Measurements from ENCODE around the gene YDJC. TPM values are rescaled to one million over a fixed set of nuclear protein-coding genes. Genes with fewer than 3 reads are reported as not detected.

YDJC gene
- total and polyA plus RNA-seq, 12 donors, result 2.5 to 36.2 (median 19.5) TPM

- TF ChIP-seq POLR2A (IDR thresholded peaks at IDR 0.05), result no peak
- TF ChIP-seq, protein P1, sequence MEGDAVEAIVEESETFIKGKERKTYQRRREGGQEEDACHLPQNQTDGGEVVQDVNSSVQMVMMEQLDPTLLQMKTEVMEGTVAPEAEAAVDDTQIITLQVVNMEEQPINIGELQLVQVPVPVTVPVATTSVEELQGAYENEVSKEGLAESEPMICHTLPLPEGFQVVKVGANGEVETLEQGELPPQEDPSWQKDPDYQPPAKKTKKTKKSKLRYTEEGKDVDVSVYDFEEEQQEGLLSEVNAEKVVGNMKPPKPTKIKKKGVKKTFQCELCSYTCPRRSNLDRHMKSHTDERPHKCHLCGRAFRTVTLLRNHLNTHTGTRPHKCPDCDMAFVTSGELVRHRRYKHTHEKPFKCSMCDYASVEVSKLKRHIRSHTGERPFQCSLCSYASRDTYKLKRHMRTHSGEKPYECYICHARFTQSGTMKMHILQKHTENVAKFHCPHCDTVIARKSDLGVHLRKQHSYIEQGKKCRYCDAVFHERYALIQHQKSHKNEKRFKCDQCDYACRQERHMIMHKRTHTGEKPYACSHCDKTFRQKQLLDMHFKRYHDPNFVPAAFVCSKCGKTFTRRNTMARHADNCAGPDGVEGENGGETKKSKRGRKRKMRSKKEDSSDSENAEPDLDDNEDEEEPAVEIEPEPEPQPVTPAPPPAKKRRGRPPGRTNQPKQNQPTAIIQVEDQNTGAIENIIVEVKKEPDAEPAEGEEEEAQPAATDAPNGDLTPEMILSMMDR (IDR thresholded peaks at IDR 0.05), result no peak
- no peaks in the 10 kb centered on the region for H3K27me3 ChIP-seq
- 86 to 90% (median 87%) methylated on average over 5 of the region's 5 CpGs for WGBS, 4 donors
- H3K4me1 ChIP-seq (replicated peaks in 1 of 2), result peaks cover 4% of the 10 kb centered on the region in 2 donors
- H3K36me3 ChIP-seq (replicated peaks in 1 of 2), result no peaks in the 10 kb centered on the region
- DNase-seq, result no peak
- no peak overlapping the region for H3K27ac ChIP-seq
- no peaks in the 10 kb centered on the region for H3K9me3 ChIP-seq (replicated peaks in 1 of 3)
- no peak overlapping the region for H3K4me3 ChIP-seq
- intact Hi-C loops (cut with DNase I), result no loop called here
These were observed 32.2 kb upstream of the YDJC start for GRCh38 chr22:21661991-21662390.

DNA sequence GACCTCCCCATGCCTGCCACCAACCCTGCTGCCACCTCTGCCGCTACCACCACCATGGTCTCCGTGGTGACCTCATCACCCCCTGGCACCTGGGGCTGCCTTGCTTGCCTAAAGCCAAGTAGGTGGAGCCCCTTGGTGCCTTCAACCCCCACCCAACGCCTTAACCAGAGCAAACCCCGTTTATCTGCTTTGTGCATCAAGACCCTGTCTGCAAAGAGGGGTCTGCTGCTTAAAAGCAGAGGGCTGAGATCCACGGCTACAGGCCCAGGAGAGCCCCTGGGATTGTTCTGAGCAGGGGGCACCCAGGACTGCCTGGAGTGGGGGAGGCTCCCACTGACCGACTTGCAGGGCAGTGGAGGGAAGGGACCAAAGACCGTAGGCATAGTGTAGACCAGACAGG lies 31.1 kb upstream of the YDJC start:
- intact Hi-C loops (cut with DNase I), result no loop called here
- no peaks in the 10 kb centered on the region for H3K27me3 ChIP-seq
- WGBS, 4 donors, result 60 to 81% (median 73%) methylated on average over 4 to 7 of the region's 7 CpGs

DNA sequence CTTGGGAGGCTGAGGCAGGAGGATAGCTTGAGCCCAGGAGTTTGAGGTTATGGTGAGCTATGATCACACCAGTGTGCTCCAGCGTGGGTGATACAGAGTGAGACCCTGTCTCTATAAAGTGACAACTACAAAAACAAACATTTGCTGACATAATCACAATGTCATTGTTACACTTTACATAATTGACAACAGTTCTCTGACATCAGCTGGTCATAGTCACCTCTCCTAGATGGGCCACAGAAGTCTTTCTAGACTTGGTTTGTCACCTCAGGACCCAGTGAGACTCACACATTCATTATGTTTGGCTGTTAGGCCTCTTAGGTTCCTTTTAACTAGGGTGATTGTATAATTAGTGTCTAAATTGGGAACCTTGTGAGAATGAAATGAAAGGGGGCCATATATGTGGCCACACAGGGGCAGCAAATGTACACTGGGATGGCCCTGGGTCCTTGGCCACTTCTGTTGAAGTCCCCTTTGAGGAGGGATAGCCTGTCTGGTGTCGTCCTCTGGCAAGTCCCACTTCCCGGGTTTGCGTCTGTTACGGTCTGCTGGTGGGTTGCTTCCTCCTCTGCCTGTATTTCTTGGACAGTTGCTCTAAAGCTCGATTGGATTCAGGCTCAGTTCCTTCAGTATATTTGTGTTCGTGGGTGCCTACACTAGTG lies 30.2 kb upstream of the YDJC start:
- WGBS, 4 donors, result 78 to 84% (median 83%) methylated on average over 7 of the region's 7 CpGs
- intact Hi-C loops (cut with DNase I), result no loop called here
- no peak for DNase-seq
- Histone ChIP-seq H3K9me3 (replicated peaks in 1 of 3) (no peaks in the 10 kb centered on the region), H3K27ac (no peak overlapping the region), H3K27me3 (no peaks in the 10 kb centered on the region), H3K36me3 (replicated peaks in 1 of 2) (no peaks in the 10 kb centered on the region), H3K4me3 (no peak overlapping the region), H3K4me1 (replicated peaks in 1 of 2) (no peaks in the 10 kb centered on the region)
- TF ChIP-seq, protein P1 (IDR thresholded peaks at IDR 0.05), result no peak
- no peak for TF ChIP-seq POLR2A (IDR thresholded peaks at IDR 0.05)

More for the DNA sequence above, 31.1 kb upstream of the YDJC start:
- no peak for DNase-seq
- H3K4me3 ChIP-seq, result no peak overlapping the region
- no peak overlapping the region for H3K27ac ChIP-seq
- no peaks in the 10 kb centered on the region for H3K4me1 ChIP-seq (replicated peaks in 1 of 2)
- TF ChIP-seq, protein P1 (IDR thresholded peaks at IDR 0.05), result no peak
- no peak for TF ChIP-seq POLR2A (IDR thresholded peaks at IDR 0.05)
- no peaks in the 10 kb centered on the region for H3K9me3 ChIP-seq (replicated peaks in 1 of 3)
- no peaks in the 10 kb centered on the region for H3K36me3 ChIP-seq (replicated peaks in 1 of 2)

GRCh38 chr22:21657360-21658032 lies 27.7 kb upstream of the YDJC start:
- Histone ChIP-seq H3K9me3 (replicated peaks in 1 of 3) (no peaks in the 10 kb centered on the region), H3K27ac (no peak overlapping the region), H3K27me3 (no peaks in the 10 kb centered on the region), H3K4me3 (peak overlapping the region in 2 of 4 donors; percentile 24 to 64), H3K36me3 (replicated peaks in 1 of 2) (no peaks in the 10 kb centered on the region), H3K4me1 (replicated peaks in 1 of 2) (peaks cover 2 to 3% of the 10 kb centered on the region in 2 donors)
- WGBS, 4 donors, result 0 to 1% (median 0%) methylated on average over 2 to 79 of the region's 79 CpGs
- TF ChIP-seq POLR2A (IDR thresholded peaks at IDR 0.05), result no peak
- TF ChIP-seq, protein P1 (IDR thresholded peaks at IDR 0.05), result peak in 2 of 6 experiments; percentile 23 to 24
- DNase-seq, result peak in 6 of 7 donors; percentile 58 to 68 (median 64)
- intact Hi-C loops (cut with DNase I), result no loop called here
